GM18526 (cell line): ENCODE results near the gene GCNT3.

Experiments used
- POLR2A ChIP-seq: IDR thresholded peaks from 3 replicates; pipeline ENCODE4 v1.6.1; 2011; ENCODE audit not compliant: insufficient read length; ENCODE audit errors: extremely low read depth

Gene GCNT3, protein sequence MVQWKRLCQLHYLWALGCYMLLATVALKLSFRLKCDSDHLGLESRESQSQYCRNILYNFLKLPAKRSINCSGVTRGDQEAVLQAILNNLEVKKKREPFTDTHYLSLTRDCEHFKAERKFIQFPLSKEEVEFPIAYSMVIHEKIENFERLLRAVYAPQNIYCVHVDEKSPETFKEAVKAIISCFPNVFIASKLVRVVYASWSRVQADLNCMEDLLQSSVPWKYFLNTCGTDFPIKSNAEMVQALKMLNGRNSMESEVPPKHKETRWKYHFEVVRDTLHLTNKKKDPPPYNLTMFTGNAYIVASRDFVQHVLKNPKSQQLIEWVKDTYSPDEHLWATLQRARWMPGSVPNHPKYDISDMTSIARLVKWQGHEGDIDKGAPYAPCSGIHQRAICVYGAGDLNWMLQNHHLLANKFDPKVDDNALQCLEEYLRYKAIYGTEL

DNA sequence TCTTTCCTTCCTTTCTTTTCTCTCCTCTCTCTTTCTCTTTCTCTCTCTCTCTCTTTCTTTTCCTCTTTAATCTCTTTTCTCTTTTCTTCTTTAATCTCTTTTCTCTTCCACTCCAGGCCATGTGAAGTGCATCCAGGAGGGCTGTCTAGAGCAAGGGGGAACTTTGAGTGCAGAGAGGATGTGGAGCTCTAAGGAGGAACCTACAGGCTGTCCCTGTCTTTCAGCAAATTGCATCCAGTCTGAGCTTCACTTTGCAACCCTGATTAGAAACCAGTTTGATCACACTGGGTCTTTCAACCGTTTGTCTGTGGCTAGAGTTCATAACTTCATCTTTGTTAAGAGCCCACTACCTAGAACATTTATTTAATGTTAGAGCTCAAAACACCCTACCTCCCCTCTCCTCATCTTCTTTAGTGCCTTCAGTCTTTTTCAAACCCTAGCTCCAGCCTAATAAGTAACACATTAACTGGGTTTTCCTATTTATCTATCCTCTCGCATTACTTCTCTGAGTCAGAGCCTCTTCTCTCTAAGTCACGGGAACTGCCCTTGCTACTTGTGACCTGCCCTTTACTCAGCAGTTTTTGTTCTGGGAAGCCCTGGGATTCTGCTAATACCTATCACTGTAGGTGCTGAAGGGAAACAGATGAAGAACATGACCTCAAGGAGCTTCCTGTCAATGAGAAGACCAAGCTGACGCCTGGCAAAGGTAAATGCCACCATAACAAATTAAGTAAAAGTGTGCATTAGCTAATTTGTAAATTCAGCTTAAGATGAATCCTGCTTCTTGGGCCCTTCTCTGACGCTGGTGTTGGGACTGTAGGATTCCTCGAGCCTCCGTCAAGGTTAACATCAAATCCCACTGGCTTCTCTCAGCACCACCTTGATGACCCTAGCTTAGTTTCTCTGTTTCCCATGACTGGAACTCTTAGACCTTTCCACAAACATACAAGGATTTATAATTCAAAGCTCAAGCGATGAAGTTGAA is at the start of gene GCNT3:
GCNT3 (plus strand) TSS at position 508 of the 985 bp plus-strand sequence. CDS start 6,456 bp downstream, outside the sequence.
- no peak for TF ChIP-seq POLR2A

DNA sequence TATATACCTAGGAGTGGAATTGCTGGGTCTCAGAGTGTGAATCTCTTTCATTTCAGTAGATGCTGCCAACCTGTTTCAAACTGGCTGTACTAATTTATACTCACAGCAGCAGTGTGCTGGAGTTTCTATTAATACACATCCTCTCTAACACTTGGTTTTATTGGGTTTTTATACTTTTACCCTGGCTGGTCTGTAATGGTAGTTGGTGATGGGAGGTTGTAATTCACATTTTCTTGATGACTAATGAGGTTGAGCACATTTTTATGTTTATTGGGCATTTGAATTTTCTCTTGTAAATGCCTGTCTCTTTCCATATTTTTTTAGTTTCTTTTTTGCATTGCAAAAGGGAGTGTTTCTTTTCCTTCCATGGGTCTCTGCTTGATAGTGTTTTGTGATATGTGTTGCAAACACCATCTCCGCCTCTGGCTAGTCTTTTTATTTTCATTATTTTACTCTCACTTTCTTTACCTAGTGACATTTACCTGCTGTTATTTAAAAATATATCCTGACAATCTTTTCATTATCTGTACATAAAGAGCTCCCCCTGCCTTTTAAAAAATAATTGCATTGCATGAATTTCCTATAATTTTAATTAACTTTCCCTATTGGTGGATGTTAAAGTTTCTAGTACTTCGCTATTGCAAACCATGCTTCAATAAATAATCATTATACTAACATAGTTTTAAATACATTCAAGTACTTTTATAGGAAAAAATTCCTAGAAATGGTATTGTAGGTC is 49.0 kb upstream of the GCNT3 start:
- TF ChIP-seq POLR2A: no peak

DNA sequence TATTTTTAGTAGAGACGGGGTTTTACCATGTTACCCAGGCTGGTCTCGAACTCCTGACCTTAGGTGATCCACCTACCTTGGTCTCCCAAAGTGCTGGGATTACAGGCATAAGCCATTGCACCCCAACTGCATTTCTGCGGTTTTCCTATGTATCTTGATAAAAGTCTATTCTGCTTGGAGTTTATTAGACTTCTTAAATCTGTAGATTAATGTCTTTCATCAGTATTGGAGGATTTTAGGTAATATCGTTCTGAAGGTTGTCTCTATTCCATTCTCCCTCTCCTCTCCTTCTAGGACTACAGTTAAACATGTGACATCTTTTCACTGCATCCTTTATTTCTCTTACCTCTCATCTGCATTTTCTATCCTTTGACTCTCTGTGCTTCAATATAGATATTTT is 46.3 kb upstream of the GCNT3 start:
- no peak for TF ChIP-seq POLR2A

DNA sequence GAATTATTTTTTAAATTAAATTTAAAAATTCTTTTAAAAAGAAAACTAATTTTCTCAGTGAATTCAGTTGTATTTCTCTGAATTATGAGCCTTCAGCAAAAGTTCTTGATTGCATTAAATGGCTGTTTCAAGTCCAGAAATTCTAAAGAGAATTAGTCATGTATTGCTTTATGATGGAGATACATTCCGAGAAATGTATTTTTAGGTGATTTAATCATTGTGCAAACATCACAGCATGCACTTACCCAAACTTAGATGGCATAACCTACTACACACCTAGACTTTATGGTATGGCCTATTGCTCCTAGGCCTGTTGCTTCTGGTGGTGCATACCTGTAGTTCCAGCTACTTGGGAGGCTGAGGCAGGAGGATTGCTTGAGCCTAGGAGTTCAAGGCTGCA is 44.3 kb upstream of the GCNT3 start:
- TF ChIP-seq POLR2A: no peak

DNA sequence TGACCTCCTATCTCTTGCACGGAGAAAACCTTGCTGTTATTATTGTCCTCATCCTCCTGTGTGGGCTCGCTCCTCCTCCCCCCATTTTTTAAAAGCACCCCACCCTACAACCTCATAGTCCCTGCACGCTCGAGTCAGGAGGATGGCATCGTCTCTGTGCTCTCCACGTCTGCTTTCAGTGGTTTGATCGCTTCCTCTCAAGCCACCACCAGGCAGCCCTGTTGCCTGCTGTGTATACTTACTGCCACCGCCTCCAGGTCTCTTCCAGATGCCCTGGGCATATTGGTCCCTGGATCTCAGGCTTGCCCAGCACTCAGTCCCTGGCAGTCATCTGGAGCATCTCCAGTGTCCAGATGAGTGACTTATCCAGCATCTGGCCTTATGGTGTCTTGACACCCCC is 42.1 kb upstream of the GCNT3 start:
- TF ChIP-seq POLR2A: no peak

DNA sequence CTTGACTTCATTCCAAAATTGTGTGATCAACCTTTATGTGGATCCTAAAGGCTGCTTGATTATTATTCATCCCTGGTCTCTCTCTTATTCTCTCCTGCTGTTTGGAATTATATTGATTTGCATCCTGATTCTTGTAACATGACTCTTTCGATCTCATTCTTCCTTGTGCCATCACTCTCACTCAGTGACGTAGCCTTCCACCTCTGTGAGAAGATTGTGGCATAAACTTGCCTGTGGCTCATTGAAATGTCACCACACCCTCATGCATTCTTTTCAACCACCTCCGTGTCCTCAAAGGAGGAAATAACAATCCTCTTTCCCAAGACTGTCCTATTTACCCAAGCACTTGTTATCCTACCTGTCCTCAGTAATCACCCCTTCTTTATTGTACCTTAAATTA is 41.3 kb upstream of the GCNT3 start:
- no peak for TF ChIP-seq POLR2A

DNA sequence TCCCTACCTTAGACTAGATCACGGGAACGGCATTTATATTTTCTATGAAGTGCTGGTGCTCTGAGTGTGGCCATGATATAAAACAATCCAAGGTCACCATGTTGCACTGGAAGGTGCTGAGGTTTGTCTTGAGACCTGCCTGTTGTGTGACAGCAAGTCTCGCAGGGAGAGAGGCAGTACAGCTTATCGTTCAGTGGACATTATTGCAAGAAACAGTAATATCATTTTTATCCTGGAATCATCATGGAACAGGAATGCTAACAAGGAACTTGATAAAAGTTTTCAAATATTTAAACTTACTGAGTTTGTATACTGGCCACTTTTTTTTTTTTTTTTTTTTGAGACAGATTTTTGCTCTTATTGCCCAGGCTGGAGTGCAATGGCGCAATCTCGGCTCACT is 40.0 kb upstream of the GCNT3 start:
- TF ChIP-seq POLR2A: no peak

DNA sequence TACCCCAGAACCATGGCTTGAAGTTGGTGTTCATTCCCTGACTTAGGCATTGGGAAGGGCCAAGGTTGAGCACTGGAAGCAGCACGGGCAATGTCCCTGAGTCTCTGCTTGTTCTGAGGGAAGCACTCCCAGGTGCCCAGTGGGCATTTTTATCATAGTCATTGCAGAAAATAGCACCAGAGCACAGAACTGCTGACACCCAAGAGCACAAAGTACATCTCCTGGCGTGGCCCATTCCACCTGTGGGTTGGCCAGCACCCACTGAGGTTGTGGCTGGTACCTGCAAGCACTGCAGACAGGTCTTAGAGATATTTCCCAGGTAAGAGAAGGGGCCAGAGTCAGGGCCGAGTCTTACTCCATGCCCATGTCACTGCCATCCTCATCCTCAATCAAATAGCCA is 28.5 kb upstream of the GCNT3 start:
- TF ChIP-seq POLR2A: no peak

DNA sequence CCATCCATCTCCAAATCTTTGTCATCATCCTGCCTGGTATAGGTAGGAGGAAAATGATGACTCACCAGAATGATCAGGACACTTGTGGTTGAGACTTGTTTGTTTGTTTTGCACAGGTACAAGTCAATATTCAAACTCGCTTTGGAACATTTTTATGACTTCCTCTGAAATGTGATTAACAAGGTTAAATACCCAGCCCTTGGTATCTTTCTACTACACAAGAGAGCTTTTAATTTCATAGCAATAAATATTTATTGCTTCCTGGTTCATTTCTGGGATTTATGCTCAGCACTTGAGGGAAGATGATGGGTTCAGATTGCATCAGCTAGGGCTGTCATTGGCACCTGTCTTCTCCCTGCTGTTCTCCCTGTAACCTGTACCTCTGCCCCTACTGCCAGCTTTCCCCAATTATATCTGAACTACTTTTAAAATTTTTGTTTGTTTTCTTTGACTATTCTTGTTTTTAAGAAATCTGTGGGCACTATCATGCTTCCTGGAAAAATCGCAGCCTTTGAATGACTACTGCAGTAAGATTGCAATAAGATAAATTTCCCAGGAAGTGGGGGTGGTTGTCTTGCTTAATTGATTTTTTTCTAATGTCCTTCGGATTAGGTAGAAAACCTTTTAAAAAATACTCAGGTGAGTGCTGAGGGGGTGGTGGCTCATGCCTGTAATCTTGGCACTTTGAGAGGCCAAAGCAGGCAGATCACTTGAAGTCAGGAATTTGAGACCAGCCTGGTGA is 24.3 kb upstream of the GCNT3 start:
- no peak for TF ChIP-seq POLR2A

DNA sequence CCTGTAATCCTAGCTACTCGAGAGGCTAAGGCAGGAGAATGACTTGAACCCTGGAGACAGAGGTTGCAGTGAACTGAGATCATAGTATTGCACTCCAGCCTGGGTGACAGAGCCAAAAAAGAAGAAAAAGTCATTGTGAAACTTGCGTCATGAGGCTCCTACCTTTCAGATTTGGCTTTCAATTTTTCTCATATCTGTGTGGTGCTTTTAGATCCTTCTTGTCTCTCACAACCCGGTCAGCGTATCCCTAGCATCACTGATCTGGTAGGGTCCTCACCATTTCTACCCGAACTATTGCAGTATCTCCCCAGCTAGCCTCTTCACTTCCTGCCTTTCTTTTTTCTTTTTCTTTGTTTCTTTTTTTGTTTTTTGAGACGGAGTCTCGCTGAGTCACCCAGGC is 21.6 kb upstream of the GCNT3 start:
- TF ChIP-seq POLR2A: no peak

DNA sequence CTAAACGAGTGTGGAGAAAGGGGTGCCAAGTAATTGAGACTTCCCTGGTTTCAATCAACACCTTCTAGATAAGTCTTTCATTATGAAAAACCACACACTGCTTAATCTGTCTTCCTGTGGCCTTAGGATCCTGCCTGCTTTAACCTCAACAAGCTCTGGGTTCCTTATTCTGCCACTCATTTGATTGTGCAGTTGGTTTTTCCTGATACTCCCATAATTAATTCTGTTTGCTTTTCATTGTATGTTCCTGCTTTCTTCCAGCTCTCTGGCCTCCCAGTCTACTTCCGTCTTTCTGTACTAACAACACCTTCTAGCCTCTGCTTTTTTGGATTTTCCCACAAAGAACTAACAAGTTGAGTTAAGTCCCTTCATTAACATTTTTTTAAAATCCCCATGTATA is 20.2 kb upstream of the GCNT3 start:
- no peak for TF ChIP-seq POLR2A

DNA sequence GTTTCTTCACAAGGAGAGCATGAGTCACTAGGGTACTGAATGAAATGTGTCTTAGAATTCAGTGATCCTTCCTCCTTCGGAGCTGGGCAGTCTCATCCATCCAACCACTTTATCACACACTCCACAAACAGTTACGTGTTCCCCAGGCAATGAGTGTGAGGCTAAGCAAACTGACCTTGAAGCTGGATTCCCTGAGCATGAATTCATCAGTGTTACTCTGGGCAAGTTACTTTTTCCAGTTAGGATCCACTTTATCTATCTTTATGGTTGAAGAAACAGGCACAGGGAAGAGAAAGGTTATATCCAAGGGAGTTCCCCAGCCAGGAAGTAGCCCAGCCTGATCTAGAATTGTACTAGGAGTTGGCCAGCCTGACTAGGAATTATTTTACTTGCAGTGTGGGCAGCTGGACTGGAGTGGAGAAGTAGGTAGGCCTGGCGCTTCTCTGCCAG is 17.1 kb upstream of the GCNT3 start:
- TF ChIP-seq POLR2A: no peak

DNA sequence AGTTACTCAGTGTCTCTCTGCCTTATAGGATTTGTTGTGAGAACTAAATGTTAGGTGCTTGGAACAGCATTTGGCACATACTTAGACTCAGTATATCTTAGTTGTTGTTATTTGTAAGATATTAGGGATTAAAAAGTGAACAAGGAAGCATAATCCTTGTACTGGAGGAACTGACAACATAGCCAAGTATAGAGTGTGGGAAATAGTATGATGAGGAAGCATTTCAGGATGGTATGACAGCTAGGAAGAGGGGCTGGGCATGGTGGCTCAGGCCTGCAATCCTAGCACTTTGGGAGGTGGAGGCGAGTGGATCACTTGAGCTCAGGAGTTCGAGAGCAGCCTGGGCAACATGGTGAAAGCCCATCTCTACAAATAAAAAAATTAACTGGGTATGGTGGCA is 16.6 kb upstream of the GCNT3 start:
- TF ChIP-seq POLR2A: no peak

DNA sequence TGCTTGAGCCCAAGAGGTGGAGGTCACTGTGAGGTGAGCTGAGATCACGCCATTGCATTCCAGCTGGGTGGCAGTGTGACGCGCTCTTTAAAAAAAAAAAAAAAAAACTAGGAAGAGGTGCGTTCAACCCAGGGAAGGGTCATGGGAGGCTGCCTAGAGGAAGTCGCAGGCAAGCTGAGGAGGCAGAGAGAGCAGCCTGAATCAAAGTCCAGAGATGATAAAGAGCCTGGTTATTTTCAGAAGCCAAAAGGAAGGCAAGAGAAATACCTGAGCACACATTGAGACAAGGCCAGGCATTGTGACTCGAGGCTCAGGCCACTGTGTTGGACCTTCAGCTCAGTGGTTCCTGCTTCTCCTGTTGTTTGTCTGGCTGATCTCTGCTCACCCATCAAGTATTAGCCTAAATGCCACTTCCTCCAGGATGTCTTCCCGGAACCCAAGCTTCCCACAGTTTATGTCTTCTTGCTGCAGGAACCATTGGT is 16.1 kb upstream of the GCNT3 start:
- TF ChIP-seq POLR2A: no peak
